HG02678 (cell line): ENCODE measurements around the gene TUBA4B.
A peak's percentile ranks its signal among the peaks of the same experiment; 100 is the strongest.

Source experiments
- ATAC-seq: cut with Tn5 transposase; IDR thresholded peaks from one replicate; pipeline ENCODE4 v1.9.1; 2021; ENCODE audit warnings: mild to moderate bottlenecking, moderate library complexity; ENCODE audit not compliant: unreplicated experiment

The TUBA4B gene

DNA sequence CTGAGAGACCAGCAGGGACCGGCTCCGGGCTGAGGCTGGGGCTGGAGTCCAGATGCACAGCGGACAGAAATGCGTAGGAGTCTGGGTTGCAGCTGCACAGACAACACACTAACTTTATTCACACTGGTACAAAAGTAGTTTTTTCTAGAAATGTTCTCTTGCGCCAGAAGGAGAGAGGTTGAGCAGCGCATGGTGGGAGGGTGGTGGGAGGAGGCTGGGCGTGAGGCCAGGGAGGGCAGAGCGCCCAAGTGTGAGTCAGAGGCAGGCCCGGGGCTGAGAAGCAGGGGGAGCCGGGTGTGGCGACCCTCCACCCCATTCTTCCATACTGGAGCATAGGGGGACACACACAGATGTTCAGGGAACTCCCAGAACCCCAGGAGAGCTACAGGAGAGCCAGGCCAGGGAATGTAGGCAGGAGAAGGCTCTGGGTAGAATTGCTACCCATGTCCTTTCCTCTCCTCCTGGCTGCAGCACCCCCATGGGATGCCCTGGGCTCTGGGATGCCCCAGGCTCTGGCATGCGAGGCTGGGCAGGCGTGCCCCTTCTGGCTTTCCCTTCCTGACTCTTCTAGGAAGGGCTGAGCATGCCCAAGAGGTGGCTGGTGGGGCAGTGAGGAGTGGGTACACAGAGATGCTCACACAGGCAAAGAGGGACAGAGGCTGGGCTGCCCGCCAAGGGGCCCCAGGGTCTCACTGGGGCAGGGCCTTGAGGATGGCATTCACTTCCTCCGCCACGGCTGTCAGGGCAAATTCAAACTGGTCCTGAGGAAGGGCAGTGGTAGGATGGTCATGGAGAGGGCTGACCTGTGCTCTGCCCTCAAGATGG lies 36.7 kb downstream of the TUBA4B start:
- ATAC-seq = no peak

DNA sequence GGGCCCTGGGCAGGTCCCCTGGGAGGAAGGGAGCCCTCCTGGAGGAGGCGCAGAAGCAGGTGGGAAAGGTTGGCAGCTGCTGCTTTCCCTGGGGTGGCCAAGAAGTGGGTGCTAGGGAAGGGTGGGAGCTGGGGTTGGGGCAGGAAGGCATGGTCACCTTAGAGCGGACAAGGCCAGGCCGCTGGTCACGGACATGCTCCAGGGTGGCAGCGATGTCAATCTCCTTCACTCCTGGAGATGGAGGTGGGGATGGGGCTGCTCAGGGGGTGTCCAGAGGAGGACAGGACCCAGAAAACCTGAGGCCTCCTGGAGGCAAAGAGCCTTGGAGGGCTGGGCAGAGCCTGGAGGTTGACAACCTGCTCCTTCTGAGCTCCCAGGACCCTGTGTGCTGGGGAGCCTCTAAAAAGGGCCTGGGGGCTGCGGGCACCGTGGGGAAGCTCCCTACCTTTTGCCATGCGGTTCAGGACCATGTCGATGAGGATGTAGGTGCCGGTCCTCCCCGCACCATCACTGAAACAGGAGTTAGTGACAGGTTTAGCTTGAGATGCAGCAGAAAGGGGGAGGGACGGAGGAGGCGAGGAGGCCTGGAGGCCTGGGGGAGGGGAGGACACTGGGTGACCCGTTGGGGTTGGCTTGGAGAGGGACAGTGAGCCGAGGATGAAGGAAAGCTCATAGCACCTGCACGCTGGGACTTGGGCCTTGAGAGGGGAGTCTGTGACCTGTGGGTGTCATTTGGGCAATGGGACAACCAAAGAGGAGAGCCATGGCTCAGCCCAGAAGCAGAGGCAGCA lies 37.5 kb downstream of the TUBA4B start:
- no peak for ATAC-seq

DNA sequence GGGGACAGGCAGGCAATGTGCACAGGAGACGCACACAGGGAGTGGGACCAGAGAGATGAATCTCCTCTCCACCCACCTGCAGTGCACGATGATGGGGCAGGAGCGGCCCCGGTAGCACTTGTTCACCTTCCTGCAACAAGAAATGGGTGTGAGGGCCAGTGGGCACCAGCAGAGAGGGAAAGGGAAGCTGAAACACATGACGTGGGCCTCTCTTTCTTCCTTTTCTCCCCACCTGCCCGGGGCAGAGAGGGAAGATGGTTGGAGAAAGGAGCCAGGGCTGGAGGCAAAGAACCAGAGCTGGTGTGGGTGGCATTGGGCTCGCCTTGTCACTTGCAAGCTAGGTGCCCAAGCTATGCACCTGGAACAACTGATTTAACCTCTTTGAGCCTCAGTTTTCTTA lies 38.4 kb downstream of the TUBA4B start:
- ATAC-seq = no peak

DNA sequence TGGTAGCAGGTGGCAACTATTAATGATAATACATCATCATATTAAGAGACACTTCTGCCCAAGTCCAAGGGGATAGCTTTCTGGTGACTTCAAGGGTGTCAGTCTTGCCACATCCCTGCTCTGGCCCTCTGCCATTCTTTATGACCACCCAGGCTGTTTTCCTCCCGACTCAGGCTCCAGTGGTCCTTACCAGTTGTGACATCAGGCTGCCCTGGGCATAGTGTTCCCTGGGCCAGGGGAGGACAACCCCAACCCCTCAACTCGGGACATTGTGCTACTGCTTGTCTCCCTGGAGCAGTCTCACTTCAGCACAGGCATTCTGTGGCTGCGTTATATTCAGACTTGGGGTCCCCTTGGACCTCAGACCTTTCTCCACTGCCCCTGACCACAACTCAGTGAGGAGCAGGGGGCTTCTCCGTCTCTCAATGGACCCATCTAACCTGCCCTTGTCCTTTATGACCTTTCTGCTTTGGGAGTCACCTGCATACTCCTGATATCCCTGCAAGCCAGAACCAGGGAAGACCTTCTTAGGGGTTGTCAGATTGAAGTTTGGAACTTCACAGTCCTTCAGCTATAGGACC lies 39.0 kb downstream of the TUBA4B start:
- no peak for ATAC-seq

DNA sequence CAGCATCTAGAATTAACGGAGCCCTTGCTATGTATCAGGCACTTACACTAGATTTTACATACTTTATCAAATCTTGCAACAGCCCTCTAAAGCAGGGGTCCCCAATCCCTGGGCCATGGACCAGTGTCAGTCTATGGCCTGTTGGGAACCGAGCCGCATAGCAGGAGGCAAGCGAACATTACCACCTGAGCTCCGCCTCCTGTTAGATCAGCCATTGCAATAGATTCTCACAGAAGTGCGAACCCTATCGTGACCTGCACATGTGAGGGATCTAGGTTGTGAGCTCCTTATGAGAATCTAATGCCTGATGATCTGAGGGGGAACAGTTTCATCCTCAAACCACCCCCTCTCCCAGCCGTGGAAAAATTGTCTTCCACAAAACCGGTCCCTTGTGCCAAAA lies 39.6 kb downstream of the TUBA4B start:
- no peak for ATAC-seq

DNA sequence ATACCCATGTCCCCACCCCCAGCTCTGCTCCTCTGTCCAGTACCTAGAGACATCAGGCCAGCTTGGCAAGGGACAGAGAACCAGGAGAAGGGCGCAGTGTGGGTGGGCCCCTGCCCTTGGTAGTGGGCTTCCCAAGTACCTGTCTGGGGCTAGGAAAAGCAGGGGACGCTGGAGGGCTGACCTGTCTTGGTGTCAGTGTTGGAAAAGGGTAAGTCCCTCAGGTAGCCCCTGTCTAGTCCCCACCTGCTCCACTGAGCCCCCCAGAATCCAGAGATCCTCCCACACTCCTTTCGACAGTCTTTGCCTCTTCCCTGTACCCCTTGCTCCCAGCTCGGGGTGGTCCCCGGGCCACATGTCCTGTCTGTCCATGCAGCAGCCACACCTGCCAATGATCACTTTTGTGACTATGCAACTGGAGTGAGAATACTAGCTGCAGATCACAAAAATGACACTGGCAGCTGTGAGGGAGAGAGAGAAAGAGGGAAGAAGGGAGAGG lies 40.7 kb downstream of the TUBA4B start:
- no peak for ATAC-seq

DNA sequence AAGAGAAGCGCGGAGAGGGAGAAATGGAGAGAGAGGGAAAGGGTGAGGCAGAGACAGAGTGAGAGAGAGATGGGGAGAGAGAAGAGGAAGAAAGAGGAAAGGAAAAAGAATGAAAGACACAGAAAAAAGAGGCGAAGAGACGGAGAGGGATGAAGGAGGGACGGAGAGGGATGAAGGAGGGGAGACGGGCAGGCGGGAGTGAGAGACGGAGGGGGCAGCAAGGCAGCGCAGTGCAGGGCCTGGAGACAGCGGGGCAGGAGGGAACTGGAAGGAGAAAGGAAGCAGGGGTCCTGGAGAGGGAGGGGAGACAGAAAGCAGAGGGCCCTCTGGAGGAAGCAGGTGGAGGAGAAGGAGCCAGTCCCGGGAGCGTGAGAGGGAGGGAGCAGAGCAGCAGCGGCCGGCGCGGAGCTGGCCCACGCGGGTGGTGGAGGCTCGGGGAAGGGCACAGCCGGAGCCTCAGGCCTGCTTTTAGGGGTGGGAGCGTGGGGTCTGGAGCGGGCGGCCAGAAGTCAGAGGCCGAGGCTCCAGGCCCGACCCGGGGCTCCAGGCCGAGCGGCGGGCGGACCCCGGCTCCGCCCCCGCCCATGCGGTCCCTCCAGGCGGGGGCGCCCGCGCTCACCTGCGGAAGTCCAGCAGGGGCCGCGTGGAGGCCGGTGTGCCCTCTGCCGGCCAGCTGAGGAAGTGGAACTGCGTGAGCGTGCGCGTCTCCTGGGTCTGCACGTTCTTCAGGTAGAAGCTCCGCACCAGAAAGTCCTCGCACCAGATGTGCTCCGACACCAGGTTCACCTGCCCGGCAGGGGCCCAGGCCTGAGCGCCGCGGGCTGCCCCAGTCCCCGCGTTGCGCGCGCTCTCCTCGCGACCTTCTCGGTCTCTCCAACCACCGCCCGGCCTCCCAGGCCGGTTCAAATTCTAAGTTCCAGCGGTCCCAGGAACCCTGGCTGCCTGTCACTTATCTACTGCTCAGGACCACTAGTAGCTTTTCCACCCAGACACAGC lies 41.6 kb downstream of the TUBA4B start:
- peak; percentile 91 for ATAC-seq

DNA sequence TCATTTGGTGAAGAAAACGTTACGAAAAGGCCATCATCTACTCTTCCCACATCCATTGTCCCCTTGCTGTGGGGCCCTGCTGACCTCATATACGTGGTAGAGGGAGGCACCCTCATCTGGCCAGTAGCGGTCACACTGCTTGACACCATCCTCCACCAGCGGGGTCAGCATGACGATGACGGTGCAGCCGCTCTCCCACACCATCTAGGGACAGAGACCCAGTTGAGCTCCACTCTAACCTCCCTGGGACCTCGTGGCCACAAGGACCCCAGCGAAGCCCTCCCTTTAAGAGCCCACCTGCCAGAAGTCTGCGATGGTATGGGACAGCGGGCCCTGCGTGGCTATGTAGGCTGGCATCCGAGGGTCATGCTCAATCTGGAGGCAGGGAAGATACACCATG lies 43.1 kb downstream of the TUBA4B start:
- no peak for ATAC-seq

DNA sequence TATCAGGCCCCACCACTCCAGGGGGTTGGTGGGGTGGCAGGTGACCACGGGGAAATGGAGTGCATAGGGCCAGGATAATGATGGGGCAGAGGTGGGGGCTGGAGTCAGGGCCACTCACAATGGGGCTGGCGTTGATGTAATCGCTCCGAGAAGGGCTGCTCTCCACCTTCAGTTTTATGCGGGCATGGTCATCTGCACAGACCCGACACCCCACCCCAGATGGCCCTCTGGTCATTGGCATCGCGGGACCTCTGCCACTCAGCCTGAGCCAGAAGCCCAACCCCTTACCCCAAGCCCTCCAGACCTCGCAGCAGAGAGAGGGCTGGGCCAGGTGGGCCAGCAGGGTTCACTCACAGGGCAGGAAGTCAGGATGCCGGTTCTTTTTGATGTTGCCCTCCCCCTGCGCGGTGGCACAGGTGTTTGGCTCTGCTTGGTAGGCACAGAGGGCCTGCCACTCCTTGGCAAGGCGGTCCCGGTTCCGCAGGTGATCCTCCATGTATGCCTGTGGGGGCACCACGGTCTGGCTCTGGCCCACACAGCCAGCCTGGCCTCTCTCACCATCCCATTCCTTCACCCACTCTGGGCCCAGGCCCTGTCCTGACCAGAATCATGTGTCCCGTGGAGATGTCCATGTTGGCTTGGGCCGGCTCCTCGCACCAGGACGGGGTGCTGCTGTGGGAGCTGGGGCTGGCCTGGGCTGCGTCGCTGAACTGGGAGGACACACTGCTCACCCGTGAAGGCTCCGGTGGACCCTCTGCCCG lies 43.8 kb downstream of the TUBA4B start:
- no peak for ATAC-seq

DNA sequence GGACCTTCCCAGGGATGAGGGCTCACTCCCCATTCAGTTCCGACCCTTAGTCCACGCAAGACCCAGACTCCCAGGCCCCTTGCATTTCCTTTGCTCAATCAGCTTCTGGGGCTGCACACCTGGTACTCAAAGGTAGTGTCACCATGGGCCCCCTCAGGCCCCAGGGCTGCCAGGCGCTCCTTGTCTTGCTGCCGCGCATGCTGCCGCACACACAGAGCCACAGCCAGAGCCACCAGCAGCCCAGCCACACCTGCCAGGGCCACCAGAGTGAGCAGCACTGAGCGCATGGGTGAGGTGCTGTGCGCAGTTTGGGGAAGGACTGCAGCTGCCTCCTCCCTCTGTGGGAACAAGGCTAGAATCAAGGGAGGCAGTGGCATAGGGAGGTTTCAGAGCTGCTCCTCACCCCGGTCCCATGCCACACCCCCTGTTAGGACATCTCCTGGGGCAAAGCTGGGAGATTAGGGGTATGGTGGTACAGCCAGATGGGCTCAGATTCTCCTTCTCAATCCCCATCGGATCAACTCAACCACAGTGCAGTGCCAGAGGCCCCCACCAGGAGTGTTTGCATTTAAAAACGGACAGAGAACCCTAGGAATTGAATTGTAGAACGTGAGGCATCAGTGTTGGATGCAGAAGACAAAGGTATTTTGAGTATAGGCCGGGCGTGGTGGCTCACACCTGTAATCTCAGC lies 44.9 kb downstream of the TUBA4B start:
- ATAC-seq = no peak

DNA sequence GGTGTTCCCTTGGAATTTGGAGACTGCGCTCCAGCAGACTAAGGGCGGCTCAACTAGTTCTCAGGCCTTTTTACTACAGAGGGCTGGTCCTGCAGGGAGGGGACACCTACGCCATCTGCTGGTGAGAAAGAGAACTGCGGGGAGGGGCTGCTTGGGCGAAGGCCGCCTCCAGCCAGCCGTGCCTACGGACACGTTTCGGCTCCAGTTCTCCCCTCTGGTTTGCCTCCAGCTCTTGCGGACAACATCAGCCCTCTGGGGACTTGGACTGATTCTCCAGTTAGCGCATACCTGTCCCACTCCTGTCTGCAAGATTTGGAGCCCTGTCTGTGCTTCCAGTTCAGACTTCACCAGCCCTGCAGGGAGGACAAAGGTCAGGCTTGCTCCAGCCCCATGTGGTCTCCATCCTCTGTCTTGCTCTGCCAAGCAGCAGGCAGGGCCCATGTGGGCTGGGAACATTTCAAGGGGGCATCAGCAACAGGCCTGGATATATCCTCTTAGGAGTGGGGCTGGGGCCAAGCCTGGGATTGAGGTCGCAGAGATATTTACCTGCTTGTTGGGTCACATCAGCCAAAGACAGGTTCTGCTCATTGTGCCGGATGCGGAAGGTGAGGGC lies 45.8 kb downstream of the TUBA4B start:
- ATAC-seq = peak; percentile 51

DNA sequence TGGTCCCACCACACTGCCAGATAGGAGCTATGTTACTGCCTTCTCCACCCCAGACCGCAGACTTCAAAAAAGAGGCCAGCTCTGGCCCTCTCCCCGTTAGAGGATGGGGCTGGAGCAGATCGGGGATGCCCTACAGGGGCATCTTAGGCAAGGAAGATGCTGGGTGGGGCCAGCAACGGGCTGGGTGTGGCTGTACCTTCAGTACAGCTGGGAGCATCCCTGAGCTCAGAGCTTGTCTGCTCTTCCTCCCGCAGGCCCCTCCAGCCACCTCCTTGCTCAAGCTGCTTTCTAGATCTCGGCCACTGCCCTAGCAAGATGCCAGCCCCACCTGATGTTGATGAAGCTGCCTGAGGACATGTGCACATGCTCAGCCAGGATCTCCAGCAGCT lies 46.3 kb downstream of the TUBA4B start:
- no peak for ATAC-seq

DNA sequence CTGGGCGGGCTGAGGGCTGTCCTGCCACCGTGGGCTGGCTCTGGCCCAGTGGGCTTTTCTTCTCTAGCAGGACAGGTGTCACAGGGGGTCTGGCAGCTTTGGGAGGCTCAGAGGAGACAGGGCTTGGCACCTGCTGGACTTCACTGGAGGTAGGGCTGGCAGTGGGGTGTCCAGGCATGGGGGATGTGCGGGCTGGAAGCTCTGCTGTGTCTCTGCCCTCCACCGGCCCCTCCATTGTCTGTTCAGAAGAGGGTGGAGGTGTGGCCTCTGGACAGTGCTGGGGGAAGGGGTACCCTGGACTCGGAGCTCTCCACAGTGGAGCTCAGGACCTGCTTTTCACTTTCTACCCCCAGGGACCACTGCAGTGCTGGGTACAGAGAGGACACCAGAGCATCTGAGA lies 47.0 kb downstream of the TUBA4B start:
- ATAC-seq = no peak

DNA sequence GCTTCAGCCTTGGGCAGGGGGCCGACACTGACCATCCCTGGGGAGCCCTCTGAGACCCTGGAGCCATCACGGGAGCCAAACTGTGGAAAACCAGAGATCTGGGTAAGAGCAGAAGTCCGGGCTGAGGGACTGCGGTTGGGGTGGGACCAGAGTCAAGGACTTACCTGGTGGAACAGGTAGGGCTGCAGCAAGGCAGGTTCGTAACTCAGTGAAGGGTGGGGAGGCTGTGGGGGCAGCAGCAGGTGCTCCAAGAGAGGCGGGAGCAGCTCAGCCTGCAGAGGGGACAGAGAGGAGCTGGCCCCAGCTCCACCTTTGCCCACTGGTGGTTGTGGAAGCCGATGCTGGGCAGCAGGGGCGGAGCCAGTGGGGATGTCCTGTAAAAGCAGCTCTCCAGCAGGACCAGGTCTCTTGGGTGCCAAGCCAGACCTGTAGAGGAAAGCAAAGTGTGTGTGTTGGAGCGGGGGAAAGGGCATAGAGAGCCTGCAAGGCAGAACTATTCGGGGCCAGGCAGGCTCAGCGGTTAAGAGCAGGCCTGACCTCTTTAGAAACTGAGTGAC lies 49.4 kb downstream of the TUBA4B start:
- ATAC-seq = no peak

DNA sequence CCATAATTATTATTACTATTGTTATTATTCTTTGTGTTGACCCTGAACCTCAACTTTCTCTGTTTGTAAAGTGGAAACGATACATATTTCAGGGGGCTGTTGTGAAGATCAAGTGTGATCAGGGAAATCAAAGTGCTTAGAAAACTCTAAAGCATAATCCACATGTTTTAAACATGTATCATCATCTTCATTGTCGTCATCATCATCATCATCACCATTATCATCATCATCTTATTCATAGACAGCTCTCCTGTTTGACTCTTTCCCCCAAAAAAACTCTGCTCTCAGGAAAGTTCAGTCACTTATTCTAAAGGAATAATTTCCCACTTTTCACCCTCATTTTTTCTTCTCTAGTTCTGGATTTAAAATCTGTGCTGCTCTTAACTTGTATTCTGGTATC lies 51.2 kb downstream of the TUBA4B start:
- no peak for ATAC-seq

DNA sequence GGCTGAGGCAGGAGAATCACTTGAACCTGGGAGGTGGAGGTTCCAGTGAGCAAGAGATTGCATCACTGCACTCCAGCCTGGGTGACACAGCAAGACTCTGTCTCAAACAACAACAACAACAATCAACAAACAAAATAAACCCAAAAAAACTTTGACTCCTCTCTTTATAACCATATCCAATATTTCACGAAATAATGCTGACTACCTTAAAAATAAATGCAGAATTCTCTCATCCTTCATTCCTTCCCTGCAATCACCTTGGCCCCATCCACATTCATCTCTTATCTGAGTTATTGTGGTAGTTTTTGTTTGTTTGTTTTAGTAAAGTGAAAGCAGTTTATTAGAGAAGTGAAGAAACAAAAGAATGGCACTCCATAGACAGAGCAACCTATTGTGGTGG lies 53.0 kb downstream of the TUBA4B start:
- no peak for ATAC-seq

DNA sequence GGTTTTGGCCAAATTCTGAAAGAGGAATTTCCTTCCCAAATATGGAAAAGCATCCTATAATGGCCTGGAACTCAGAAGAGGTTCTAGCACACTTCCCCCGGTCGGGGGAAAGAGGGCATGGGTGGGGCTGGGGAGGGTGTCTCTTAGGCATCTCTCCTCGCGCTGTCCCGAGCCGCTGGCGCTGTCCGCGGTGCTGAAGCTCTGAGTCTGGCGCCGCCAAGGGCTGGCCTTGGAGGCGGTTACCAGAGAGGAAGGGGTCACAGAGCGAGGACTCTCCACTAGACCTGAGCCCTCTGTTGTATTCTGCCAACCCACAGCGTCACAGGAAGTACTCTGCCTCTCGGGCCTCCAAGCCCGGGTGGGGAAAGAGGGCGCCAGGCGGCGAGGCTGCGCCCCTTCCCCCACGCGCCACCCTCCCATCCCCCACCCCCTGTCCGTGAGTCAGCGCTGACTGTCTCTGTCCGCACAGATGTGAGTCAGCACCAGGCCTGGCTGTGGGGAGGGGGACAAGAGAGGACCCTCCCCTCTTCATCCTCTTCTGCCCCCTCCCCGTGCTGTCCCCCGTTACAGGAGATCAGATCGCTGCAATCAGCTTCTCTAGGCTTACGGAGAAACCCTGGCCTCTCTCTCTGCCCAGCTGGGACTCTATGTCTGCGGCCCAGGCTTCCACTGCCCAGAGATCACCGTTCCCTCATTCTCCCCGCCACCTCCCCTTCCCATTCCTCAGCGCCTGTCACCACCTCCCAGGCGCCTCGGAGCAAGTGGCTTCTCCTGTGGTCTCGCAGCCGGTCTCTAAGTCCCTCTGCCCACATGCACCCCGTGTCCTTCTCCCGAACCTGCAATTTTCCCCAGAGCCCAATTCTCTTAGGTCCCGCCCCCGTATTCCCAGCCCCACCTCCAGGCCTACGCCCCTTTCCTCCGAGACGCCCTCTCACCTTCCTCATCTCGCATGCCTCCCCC lies 55.4 kb downstream of the TUBA4B start:
- ATAC-seq = no peak
